ENCODE measurements around the gene KRT5.
A peak's percentile ranks its signal among the peaks of the same experiment; 100 is the strongest.
"Not testable (repeated sequence)": the region's sequence is repeated elsewhere in the genome, so short reads cannot be mapped to it uniquely, and the experiment has no call there.

KRT5 gene

GRCh38 chr12:52518574-52519386 is 1.4 kb downstream of the KRT5 start:
- DNase-seq: no peak

- DNase-seq: no peak
Observed at GRCh38 chr12:52517888-52518287, 2.3 kb downstream of the KRT5 start.

- no peak for DNase-seq
Observed at GRCh38 chr12:52517005-52517835, 3.0 kb downstream of the KRT5 start.

GRCh38 chr12:52515927-52516831 is 4.0 kb downstream of the KRT5 start:
- DNase-seq: no peak

- DNase-seq: no peak
Observed at GRCh38 chr12:52515319-52515646, 4.9 kb downstream of the KRT5 start.

GRCh38 chr12:52514471-52515318 is 5.5 kb downstream of the KRT5 start:
- DNase-seq: no peak

GRCh38 chr12:52513736-52514135 is 6.5 kb downstream of the KRT5 start:
- DNase-seq: no peak

GRCh38 chr12:52508211-52508610 is 12.0 kb downstream of the KRT5 start:
- no peak for DNase-seq

- DNase-seq: peak; percentile 21 to 40
Observed at GRCh38 chr12:52506858-52507715, 13.1 kb downstream of the KRT5 start.

GRCh38 chr12:52502877-52503276 is 17.3 kb downstream of the KRT5 start:
- peak; percentile 22 to 44 for DNase-seq

GRCh38 chr12:52501490-52501889 is 18.7 kb downstream of the KRT5 start:
- no peak for DNase-seq

- DNase-seq: not testable (repeated sequence)
Observed at GRCh38 chr12:52500574-52500973, 19.6 kb downstream of the KRT5 start.

GRCh38 chr12:52499806-52500560 is 20.2 kb downstream of the KRT5 start:
- no peak for DNase-seq

GRCh38 chr12:52498946-52499345 is 21.2 kb downstream of the KRT5 start:
- no peak for DNase-seq

GRCh38 chr12:52497975-52498374 is 22.2 kb downstream of the KRT5 start:
- DNase-seq: no peak

GRCh38 chr12:52496590-52497071 is 23.6 kb downstream of the KRT5 start:
- DNase-seq: no peak

GRCh38 chr12:52496054-52496453 is 24.1 kb downstream of the KRT5 start:
- DNase-seq: no peak

- no peak for DNase-seq
Observed at GRCh38 chr12:52495389-52495788, 24.8 kb downstream of the KRT5 start.

GRCh38 chr12:52494518-52494917 is 25.7 kb downstream of the KRT5 start:
- DNase-seq: peak in 1 of 2 donors; percentile 11

- DNase-seq: no peak
Observed at GRCh38 chr12:52494100-52494499, 26.1 kb downstream of the KRT5 start.

Data from inflammatory macrophage treated with lipopolysaccharide for 1 hour (primary cell).